Erythroblast (primary cell): ENCODE measurements around the gene ACTMAP.
A peak's percentile ranks its signal among the peaks of the same experiment; 100 is the strongest.

ENCODE experiments used
- DNase-seq, 2 experiments: peaks; one replicate each; lab custom pipeline; 2025; lab: John Stamatoyannopoulos, UW
- GATA1 ChIP-seq: IDR thresholded peaks from 2 replicates; pipeline ENCODE4 v1.6.1; 2011; ENCODE audit warnings: low read depth, mild to moderate bottlenecking, control low read depth, low read length, moderate library complexity
- POLR2A ChIP-seq: IDR thresholded peaks from 2 replicates; pipeline ENCODE4 v1.6.1; 2011; ENCODE audit warnings: mild to moderate bottlenecking, low read length

Gene ACTMAP

DNA sequence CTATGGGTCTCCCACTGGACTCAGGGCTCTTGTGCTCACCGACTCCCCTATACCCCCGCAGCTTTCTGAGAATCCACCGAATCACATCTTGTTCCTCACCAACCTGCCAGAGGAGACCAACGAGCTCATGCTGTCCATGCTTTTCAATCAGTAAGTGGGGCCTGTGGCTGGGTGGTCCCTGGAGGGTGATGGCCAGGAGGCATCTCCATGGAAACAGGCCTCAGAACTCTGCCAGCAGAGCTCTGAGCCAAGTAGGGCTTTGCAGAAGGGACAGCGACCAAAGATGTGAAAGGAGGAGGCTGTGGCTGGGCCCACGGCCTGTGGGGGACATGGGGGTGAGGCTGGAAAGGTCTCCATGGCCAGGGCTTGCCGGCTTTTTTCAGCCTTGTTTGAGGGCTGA, 13.2 kb upstream of the ACTMAP start:
- DNase-seq, result no peak
- TF ChIP-seq GATA1, result no peak
- no peak for TF ChIP-seq POLR2A

DNA sequence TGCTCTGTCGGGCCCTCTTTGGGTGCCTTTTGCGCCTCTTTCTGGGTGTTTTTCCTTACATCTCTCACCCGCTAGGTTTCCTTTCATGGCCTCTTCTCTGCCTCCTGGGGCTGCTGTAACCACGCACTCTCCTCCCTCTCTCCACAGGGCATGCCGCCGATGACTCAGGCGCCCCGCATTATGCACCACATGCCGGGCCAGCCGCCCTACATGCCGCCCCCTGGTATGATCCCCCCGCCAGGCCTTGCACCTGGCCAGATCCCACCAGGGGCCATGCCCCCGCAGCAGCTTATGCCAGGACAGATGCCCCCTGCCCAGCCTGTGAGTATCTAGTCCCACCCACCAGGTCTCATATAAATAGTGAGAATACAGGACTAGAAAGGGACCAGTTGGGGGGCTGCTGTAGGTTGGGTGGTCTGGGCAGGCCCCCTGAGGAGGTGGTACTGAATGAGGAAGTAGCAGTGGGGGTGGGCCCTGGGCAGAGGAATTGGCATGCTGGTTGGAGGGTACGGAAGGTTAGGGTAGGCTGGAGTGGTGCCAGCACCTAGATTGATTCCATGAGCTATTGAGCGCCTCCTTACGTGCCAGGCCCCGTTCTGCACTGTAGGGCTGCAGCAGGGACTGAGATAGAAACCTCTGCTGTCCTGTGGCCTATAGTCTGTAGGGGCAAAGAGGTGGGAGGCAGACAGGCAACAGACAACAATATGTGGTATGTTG, 12.6 kb upstream of the ACTMAP start:
- no peak for DNase-seq
- TF ChIP-seq GATA1, result no peak
- TF ChIP-seq POLR2A, result no peak

- DNase-seq, result no peak
- TF ChIP-seq GATA1 (no peak), POLR2A (no peak)
These were observed 9.1 kb upstream of the ACTMAP start for GRCh38 chr19:40759352-40759751.

- DNase-seq, result no peak
- TF ChIP-seq POLR2A (no peak), GATA1 (no peak)
These were observed 8.2 kb upstream of the ACTMAP start for GRCh38 chr19:40758491-40758890.

DNA sequence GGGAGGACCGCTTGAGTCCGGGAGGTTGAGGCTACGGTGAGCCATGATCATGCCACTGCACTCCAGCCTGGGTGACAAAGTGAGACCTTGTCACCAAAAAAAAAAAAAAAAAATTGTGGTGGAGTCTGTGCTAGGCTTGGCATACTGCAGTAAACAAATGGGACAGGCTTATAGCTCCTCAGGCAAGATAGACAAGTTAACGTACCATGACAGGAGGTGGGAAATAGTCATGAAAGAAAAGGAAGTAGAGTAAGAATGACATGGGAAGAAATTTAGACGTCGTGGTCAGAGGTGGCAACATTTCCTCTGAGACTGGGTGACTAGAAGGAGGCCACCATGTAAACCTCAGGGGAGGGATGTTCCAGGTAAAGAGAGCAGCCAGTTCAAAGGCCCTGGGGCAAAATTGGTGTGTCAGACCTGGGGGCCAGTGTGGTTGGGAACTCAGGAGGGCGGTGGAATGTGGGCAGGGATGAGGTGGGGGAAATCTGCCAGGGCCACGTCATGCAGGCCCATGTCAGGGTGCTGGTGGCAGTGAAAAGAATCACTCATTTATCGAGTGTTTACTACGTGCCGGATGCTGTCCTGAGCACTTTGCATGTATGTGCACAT, 6.3 kb upstream of the ACTMAP start:
- DNase-seq, result no peak

GRCh38 chr19:40755791-40756190, 5.5 kb upstream of the ACTMAP start:
- TF ChIP-seq GATA1 (no peak), POLR2A (no peak)
- DNase-seq, result no peak

More for the DNA sequence above, 6.3 kb upstream of the ACTMAP start:
- no peak for TF ChIP-seq POLR2A
- no peak for TF ChIP-seq GATA1

DNA sequence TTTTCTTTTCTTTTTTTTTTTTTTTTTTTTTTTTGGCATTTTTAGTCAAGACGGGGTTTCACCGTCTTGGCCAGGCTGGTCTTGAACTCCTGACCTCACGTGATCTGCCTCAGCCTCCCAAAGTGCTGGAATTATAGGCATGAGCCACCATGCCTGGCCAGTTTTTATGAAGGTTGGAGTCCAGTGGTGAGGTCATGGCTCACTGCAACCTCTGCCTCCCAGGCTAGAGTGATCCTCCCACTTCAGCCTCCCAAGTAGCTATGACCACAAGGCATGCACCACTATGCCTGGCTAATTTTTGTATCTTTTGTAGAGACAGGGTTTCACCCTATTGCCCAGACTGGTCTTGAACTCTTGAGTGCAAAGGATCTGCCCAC, 5.0 kb upstream of the ACTMAP start:
- TF ChIP-seq POLR2A, result no peak
- no peak for TF ChIP-seq GATA1
- DNase-seq, result no peak

DNA sequence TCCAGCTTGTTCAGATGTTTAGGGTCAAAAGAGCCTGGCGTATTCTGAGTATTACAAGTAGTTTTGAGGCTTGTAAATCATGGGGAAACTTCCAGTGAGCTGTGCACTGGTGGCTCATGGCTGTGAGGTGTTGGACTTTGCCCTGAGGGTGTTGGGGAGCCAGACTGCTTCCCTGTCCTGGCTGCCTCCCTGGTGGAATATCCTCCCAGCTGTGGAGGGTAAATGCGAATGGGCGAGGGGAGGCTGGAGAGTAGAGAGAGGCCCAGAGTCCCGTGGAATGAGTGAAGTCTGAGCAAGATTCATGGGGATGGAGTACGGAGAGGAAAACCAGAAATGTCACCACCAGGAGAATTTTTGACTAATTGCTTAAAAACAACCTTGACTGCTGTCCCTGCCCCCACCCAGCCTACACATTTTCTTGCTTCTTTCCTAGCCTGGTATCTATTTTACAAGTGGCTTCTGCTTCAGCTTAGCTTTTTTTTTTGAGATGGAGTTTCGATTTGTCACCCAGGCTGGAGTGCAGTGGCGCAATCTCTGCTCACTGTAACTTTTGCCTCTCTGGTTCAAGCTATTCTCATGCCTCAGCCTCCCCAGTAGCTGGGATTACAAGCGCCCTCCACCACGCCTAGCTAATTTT, 4.5 kb upstream of the ACTMAP start:
- DNase-seq, result no peak
- TF ChIP-seq GATA1 (no peak), POLR2A (no peak)

GRCh38 chr19:40752257-40752781, 2.0 kb upstream of the ACTMAP start:
- peak; percentile 28 to 45 for DNase-seq
- no peak for TF ChIP-seq POLR2A
- TF ChIP-seq GATA1, result no peak

DNA sequence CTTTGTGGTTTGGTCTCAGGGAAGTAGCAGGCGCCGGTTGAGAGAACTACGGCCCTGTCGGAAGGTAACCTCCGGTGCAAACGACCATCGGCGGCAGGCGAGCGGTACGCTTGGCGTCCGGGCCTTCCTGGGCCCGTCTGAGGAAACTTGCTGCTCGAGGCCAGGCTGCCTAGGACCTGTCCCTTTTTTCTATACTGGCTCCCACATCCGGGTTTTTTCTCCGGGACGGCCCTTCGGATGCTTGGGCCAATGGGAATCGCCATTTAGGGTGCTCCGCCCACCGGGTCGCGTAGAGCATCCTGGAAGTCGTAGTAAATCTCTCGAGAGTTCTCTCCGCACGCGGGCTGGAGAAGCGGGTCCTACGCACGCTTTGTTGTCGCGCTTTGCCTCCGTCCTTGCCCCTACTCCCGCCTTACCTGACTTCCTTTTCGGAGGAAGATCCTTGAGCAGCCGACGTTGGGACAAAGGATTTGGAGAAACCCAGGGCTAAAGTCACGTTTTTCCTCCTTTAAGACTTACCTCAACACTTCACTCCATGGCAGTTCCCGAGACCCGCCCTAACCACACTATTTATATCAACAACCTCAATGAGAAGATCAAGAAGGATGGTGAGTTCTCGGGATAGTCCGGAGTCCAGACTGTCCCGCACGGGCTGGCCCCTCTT, 729 bp upstream of the ACTMAP start, which contains the start of gene SNRPA:
TSS of gene SNRPA (plus strand) at position 330 of the 664 bp plus-strand sequence. CDS start at position 536, 206 bp downstream.
- peak; percentile 98 to 99 for DNase-seq
- TF ChIP-seq POLR2A, result peak; percentile 91
- no peak for TF ChIP-seq GATA1

- no peak for DNase-seq
- TF ChIP-seq POLR2A (no peak), GATA1 (no peak)
These were observed 2.7 kb downstream of the ACTMAP start for GRCh38 chr19:40747536-40747935.

GRCh38 chr19:40745402-40745780, 4.9 kb downstream of the ACTMAP start:
- DNase-seq, result no peak
- TF ChIP-seq GATA1 (no peak), POLR2A (no peak)

DNA sequence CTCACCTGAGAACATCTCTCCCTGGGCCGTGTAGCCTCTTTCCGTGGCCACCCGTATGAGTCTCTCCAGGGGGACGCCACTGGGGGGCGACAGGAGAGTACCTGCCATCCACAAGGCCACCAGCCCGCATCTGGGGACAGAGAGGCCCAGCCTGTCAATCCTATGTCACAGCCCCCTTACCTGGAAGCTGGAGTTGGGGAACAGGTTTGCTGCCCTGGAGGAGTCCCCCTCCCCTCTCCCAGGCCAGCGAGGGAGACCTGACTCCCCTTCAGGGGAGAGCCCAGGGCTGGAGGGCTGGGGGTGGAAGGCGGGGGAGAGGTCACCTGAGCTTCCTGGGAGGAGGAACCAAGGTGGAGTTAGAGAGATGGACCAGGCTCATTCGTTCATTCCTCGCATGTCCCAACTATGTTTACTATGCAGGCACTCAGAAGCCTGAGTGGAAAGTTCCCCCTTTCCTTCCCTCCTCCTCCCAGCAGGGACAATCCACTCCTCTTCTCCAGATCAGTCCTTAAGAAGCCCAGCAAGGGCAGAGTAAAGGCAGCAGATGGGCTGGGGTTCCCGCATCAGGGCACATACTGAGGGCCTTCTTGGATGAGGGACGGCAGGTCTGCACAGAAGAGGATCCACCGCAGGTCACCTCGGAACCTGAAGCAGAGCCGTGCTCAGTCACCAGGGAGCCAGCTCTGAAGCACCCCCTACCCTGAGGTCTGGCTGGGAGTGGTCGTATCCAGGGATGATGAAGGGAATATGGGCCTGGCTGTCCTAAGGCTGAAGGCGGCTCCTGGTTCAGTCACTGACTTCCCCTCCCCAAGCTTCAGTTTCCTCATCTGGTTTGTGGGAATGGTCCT, 5.5 kb downstream of the ACTMAP start:
- peak; percentile 30 to 41 for DNase-seq

More for the DNA sequence above, 5.5 kb downstream of the ACTMAP start:
- TF ChIP-seq GATA1 (no peak), POLR2A (no peak)
